Mesodermal cell (in vitro differentiated cells): ENCODE data around the gene CHRM5.
A peak's percentile ranks its signal among the peaks of the same experiment; 100 is the strongest.

Source experiments
- H3K27ac ChIP-seq: 2 replicates; pipeline ENCODE4 v1.7.0; 2013; ENCODE audit warnings: mild to moderate bottlenecking, low read depth, low read length, moderate library complexity; ENCODE audit not compliant: severe bottlenecking
- H3K36me3 ChIP-seq: 2 replicates; pipeline ENCODE4 v1.7.1; 2013; ENCODE audit warnings: mild to moderate bottlenecking, low read length, moderate library complexity; ENCODE audit not compliant: control insufficient read depth, insufficient read depth
- H3K4me1 ChIP-seq: one replicate; pipeline ENCODE4 v1.7.1; 2013; ENCODE audit warnings: mild to moderate bottlenecking, low read length; ENCODE audit not compliant: insufficient read depth, control insufficient read depth, poor library complexity, severe bottlenecking
- H3K4me3 ChIP-seq: 2 replicates; pipeline ENCODE4 v1.7.0; 2013; ENCODE audit warnings: low read length, control low read depth, mild to moderate bottlenecking; ENCODE audit not compliant: insufficient read depth, poor library complexity, severe bottlenecking; ENCODE audit errors: extremely low read depth
- H3K9me3 ChIP-seq: 2 replicates; pipeline ENCODE4 v1.7.1; 2013; ENCODE audit warnings: mild to moderate bottlenecking, low read length, moderate library complexity; ENCODE audit not compliant: control insufficient read depth
- WGBS, 2 experiments: methylation state at CpG; one replicate each; pipeline ENCODE4 v1.1.5; 2013; ENCODE audit warnings: missing lambda C conversion rate in 2 of 2; ENCODE audit not compliant: insufficient coverage in 2 of 2; 5-methylcytosine and 5-hydroxymethylcytosine counted together

Gene CHRM5

DNA sequence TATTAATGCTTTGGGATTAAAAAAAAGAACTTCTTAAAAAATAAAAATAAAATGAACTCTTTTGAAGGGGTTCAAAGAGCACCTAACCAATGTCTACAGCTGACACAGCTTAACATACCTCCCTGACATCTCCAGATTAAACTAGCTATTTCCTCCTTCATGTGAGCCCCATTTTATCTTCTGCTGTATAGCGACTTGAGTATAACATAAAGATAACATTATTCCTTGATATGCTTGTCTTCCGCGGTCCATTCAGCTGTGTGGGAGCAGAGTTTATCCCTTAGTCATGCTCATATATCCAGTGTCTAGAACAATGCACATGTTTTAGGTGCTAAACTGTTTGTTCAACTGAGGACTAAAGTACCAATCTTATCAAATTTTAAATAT lies 7.8 kb upstream of the CHRM5 start:
- Histone ChIP-seq H3K9me3 (no peaks in the 10 kb centered on the region), H3K4me1 (no peaks in the 10 kb centered on the region), H3K4me3 (no peak overlapping the region), H3K36me3 (no peaks in the 10 kb centered on the region), H3K27ac (no peak overlapping the region)
- WGBS, 2 experiments = 67% methylated on average over 1 of the region's 3 CpGs; no CpG with 5 or more reads in 1 of the 2 experiments

DNA sequence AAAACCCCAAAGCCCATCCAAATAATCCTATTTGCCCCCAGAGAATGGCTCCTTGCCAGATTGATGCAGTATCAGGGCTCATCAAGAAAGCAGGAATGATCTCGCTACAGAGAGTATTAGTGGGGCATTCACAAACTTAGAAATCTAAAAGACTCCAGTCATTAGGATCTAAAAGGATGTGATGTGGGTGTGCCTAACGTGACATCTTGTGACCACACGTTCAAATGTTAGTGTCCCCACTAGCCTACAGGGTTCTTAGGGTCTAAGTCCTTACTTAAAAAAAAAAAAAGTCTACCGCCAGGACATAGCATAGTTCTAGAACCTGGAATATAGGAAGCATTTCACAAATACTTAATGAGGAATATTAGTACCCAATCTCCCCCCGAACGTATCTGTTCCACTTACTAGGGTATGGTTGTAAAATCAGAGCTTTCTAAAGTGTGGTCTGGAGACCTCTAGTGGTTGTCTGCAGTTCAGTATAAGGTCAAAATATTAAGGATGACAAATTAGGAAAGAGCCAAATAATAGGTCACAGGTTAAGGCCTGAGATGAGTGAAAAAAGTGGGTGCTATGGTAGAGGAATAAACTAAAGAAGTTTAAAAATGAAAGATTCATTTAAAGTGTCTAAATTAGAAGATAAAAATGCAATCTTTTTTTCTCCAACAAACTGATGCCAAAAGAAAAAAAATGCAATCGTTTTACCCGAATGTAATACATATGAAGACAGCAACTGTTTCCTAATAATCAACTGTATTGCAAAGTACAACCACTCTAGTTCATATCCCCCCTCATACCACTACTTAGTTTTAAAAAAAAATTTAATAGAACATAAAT lies 4.2 kb upstream of the CHRM5 start:
- WGBS, 2 experiments = 50 to 100% methylated on average over 1 to 2 of the region's 8 CpGs
- H3K27ac ChIP-seq = no peak overlapping the region
- H3K36me3 ChIP-seq = no peaks in the 10 kb centered on the region
- peaks cover 9% of the 10 kb centered on the region for H3K4me1 ChIP-seq
- no peak overlapping the region for H3K4me3 ChIP-seq
- H3K9me3 ChIP-seq = no peaks in the 10 kb centered on the region

DNA sequence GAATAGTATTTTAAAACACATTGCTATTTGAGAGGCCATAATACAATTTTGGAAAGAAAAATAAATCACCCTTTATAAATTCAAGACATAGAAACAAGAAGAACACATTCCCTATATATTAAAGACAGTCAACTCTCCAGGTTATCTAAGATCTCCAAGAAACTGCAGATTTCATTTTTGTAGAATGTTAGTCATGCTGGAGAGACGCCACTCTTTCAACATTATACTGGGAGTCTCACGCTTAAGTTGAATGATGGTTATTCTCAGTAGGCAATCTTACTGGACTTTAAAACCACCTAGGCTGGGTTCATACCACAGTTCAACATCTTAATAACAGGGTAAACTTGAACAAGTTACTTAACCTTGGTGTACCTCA lies 3.6 kb upstream of the CHRM5 start:
- H3K36me3 ChIP-seq = no peaks in the 10 kb centered on the region
- H3K4me3 ChIP-seq = no peak overlapping the region
- WGBS, 2 experiments = no CpG with 5 or more reads among the region's 2 CpGs
- H3K27ac ChIP-seq = no peak overlapping the region
- no peaks in the 10 kb centered on the region for H3K9me3 ChIP-seq
- H3K4me1 ChIP-seq = peaks cover 9% of the 10 kb centered on the region

DNA sequence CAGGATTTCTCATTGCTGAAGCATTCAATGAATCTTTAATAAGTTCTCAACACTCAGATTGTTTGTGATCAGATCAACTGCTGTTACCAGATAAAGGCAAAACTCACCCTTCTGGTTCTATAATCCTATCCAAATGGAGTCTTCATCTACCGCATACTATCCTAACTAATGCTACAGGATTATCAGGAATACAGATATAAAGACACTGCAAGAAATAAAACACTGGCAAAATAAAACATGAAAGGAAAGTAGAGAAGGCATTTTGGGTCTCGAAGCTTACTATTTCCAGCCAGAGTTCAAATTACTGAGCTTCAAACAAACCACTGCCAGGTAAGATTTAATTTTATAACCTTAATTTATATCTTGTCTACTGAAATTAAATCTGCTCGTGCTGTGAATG lies 524 bp downstream of the CHRM5 start:
- H3K9me3 ChIP-seq = no peaks in the 10 kb centered on the region
- no peak overlapping the region for H3K4me3 ChIP-seq
- H3K36me3 ChIP-seq = no peaks in the 10 kb centered on the region
- peaks cover 9% of the 10 kb centered on the region for H3K4me1 ChIP-seq
- WGBS, 2 experiments = no CpG with 5 or more reads among the region's 3 CpGs
- H3K27ac ChIP-seq = no peak overlapping the region

DNA sequence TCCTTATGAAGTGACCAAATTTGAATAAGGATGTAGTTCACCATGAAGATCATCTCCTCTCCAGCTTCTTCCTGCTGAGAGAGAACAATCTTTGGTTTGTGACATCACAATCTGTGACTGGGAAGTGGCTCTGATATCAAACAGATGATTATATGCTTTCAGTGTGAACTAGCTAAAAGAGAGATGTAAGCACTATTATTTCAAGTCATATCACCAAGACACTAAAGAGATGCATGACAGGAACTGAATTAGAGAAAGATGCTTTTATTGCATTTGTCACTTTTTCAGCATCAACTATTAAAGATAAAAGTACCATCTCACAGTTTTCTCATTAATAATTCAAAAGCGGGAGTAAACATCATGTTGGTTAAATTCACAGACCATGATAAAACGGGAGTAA lies 3.5 kb downstream of the CHRM5 start:
- no CpG with 5 or more reads among the region's 2 CpGs for WGBS, 2 experiments
- H3K36me3 ChIP-seq = no peaks in the 10 kb centered on the region
- H3K4me1 ChIP-seq = peaks cover 9% of the 10 kb centered on the region
- H3K27ac ChIP-seq = no peak overlapping the region
- no peaks in the 10 kb centered on the region for H3K9me3 ChIP-seq
- no peak overlapping the region for H3K4me3 ChIP-seq

DNA sequence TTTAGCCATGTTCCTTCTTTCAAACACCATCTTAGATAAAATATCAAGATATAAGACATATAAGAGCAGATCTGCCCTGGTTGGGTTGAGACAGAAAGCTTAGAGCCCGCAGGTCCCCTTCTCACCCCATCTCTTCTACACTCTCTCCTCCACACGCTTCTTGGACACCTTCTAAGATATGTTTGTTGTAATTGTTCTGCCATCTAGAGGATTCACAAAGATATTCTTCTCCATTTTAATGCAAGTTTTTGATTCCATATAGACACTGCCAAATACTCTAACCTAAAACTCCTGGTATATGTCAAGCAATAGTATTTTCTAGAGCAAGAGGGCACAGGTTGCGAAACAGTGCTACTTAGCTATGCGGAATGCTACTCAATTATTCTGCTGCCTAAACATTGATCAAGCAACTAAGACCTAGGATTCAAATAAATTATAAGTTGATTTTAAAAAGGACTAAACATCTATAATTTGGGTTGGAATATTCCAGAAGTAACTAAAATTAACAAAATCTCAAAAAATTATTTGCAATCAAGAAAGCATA lies 6.8 kb downstream of the CHRM5 start:
- Histone ChIP-seq H3K27ac (no peak overlapping the region), H3K4me1 (no peaks in the 10 kb centered on the region), H3K9me3 (no peaks in the 10 kb centered on the region), H3K4me3 (no peak overlapping the region), H3K36me3 (no peaks in the 10 kb centered on the region)
- no CpG with 5 or more reads among the region's 4 CpGs for WGBS, 2 experiments

DNA sequence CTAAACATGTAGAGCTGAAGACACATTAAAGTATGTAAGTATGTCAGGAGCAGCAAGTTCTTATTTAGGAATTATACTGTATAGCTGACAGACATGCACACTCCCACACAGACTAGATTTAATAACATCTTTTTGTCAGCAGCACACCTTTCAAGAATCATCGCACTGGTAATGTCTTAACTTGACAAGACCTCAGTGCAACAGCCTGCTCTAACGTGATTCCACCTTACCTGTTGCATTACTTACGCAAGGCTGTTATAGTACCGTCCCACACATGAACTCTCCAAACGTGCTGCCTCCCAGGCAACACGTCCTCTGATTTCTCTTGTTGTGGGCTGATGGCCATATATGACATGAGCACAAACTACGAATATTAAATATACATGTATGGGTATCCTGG lies 11.9 kb downstream of the CHRM5 start:
- 97 to 100% methylated on average over 1 to 3 of the region's 7 CpGs for WGBS, 2 experiments
- Histone ChIP-seq H3K4me1 (peaks cover 8% of the 10 kb centered on the region), H3K36me3 (no peaks in the 10 kb centered on the region), H3K27ac (no peak overlapping the region), H3K9me3 (no peaks in the 10 kb centered on the region), H3K4me3 (no peak overlapping the region)

DNA sequence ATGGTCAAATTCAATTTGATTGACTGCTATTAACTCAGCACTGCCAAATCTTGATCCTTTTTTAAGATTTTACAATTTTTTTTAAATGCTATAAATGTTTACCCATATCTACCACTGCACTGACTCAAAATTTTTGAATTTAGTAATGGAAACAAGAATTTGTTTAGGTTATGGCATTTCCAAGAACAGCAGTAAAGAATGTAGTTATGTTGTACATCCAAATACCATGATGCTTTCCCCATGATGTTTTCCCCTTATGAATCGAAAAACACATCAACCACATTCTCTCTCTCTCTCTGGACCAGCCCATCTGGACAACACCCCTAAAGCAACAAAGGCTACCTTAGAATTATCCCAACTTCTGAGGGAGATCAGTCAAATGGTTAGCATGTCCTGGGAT lies 14.2 kb downstream of the CHRM5 start:
- H3K27ac ChIP-seq = no peak overlapping the region
- H3K4me3 ChIP-seq = no peak overlapping the region
- WGBS, 2 experiments = 60 to 100% methylated on average over 1 of the region's 1 CpG
- no peaks in the 10 kb centered on the region for H3K36me3 ChIP-seq
- H3K9me3 ChIP-seq = no peaks in the 10 kb centered on the region
- peaks cover 14% of the 10 kb centered on the region for H3K4me1 ChIP-seq

DNA sequence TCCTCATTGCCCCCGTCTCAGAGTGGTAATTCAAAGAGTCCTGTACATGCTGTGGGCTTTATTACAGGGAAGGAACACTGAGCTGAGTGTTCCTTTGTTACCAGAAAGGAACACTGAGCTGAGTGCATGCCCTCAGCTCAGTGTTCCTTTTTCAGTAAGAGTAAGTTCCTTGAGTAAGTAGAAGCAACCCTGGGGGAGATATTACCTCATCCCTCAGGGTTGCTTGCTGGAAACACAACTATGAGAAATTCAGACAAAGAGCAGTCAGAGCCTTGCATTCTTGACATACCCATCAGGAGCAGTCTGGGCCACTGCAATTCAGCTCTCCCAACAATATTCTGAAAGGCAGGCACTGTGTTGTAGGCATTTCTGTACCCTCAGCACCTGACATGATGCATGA lies 17.0 kb downstream of the CHRM5 start:
- Histone ChIP-seq H3K4me1 (peaks cover 16% of the 10 kb centered on the region), H3K36me3 (no peaks in the 10 kb centered on the region), H3K4me3 (no peak overlapping the region), H3K27ac (peak overlapping the region; percentile 55), H3K9me3 (no peaks in the 10 kb centered on the region)
- WGBS, 2 experiments = 67% methylated on average over 1 of the region's 1 CpG; no CpG with 5 or more reads in 1 of the 2 experiments

DNA sequence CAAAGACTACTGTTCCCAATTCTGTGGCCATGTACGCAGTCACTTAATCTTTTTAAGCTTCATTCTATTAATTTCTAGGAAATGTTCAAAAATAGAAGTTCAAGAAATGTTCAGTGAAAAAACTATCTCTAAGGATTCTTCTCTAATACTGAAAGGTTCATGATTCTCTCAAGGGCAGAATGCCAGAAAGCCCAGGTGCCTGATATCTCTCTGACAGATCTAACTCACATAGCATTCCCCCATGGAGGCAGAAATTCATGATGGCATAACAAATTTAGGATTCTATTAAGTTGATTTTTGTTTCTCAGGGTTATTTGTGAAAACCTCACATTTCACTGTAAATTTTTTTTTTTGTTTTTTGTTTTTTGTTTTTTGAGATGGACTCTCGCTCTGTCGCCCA lies 17.5 kb downstream of the CHRM5 start:
- peak overlapping the region; percentile 43 for H3K27ac ChIP-seq
- WGBS, 2 experiments = no CpG with 5 or more reads among the region's 3 CpGs
- H3K4me1 ChIP-seq = peaks cover 16% of the 10 kb centered on the region
- H3K9me3 ChIP-seq = no peaks in the 10 kb centered on the region
- no peak overlapping the region for H3K4me3 ChIP-seq
- no peaks in the 10 kb centered on the region for H3K36me3 ChIP-seq

DNA sequence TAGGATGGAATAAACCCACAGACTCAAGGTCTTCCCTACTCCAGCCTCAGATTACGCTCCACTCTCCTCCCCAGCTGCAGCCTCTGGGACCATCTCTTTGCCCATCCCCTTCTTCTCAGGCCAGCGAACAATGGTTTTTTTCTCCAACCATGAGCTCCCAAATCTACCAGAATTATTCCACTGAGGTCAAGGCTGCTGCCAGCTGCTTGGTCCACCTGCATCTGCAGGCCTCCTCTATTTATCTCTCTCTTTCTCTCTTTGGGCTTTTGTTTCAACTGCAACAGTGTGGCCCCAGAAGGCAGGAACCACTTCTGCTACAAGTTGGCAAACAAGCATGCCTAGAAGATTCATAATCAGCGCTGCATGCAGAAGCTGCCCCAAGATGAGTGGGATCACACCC lies 19.1 kb downstream of the CHRM5 start:
- Histone ChIP-seq H3K4me3 (no peak overlapping the region), H3K27ac (no peak overlapping the region), H3K4me1 (peaks cover 16% of the 10 kb centered on the region), H3K9me3 (no peaks in the 10 kb centered on the region), H3K36me3 (no peaks in the 10 kb centered on the region)
- WGBS, 2 experiments = 89 to 94% methylated on average over 3 of the region's 3 CpGs
